ENCODE measurements around the gene DOCK4. TPM values are rescaled to one million over a fixed set of nuclear protein-coding genes. Genes with fewer than 3 reads are reported as not detected.

The DOCK4 gene
- total RNA-seq, 1 experiment from 2014 or later = 20.4 TPM

DNA sequence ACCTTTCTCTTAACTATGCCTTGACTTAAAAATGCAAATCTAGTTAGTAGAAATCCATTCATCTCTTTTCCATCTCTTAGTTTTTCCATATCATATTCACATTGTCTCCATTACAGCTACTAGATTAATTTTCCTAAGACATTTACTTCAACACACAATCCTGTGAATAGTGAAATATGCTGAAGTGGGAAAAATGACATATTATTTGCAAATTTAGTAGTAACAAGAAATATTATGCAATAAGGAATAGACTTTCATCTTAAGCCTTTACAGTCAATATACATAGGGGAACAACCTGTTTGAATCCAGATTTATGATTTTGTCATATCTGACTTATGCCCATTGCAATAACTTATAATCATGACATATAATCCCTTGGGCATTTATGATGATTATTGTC is 366.9 kb downstream of the DOCK4 start:
- CTCF ChIA-PET = interaction anchor here (2.5 kb wide), 1 partner anchor 16 kb away, joined by 13 read pairs; no protein-coding TSS in a partner anchor
- DNase-seq (ENCODE audit: low spot score) = no peak
- H3K27me3 Mint-ChIP-seq (ENCODE audit: low read depth) = no peaks in the 10 kb centered on the region
- no peaks in the 10 kb centered on the region; the same call in 1 of the 2 replicates for H3K36me3 Mint-ChIP-seq
- ATAC-seq = no peak
- POLR2A ChIA-PET = no interaction called here
- peaks cover 8% of the 10 kb centered on the region for H3K9me3 Mint-ChIP-seq
- peaks cover 3% of the 10 kb centered on the region; the same call in 1 of the 2 replicates for H3K4me1 Mint-ChIP-seq
- no peak overlapping the region for H3K4me3 Mint-ChIP-seq
- TF ChIP-seq, protein P1, sequence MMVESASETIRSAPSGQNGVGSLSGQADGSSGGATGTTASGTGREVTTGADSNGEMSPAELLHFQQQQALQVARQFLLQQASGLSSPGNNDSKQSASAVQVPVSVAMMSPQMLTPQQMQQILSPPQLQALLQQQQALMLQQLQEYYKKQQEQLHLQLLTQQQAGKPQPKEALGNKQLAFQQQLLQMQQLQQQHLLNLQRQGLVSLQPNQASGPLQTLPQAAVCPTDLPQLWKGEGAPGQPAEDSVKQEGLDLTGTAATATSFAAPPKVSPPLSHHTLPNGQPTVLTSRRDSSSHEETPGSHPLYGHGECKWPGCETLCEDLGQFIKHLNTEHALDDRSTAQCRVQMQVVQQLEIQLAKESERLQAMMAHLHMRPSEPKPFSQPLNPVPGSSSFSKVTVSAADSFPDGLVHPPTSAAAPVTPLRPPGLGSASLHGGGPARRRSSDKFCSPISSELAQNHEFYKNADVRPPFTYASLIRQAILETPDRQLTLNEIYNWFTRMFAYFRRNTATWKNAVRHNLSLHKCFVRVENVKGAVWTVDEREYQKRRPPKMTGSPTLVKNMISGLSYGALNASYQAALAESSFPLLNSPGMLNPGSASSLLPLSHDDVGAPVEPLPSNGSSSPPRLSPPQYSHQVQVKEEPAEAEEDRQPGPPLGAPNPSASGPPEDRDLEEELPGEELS (CRISPR knock-in tag; IDR thresholded peaks at IDR 0.05) = no peak
- TF ChIP-seq CBFB (CRISPR knock-in tag; IDR thresholded peaks at IDR 0.05; ENCODE audit: low read depth) (no peak), PRRX2 (CRISPR knock-in tag; IDR thresholded peaks at IDR 0.05) (no peak), NFYB (CRISPR knock-in tag; conservative IDR thresholded peaks at IDR 0.05; ENCODE audit: low read depth) (no peak), OVOL2 (CRISPR knock-in tag; IDR thresholded peaks at IDR 0.05; ENCODE audit: borderline replicate concordance) (no peak), SMAD3 (CRISPR knock-in tag; IDR thresholded peaks at IDR 0.05; ENCODE audit: borderline replicate concordance) (no peak), NR2C2 (CRISPR knock-in tag; IDR thresholded peaks at IDR 0.05) (no peak), GTF2I (CRISPR knock-in tag; conservative IDR thresholded peaks at IDR 0.05) (no peak), CREB1 (CRISPR knock-in tag; IDR thresholded peaks at IDR 0.05) (no peak), ZNF416 (CRISPR knock-in tag; IDR thresholded peaks at IDR 0.05) (no peak), ATF1 (CRISPR knock-in tag; IDR thresholded peaks at IDR 0.05) (no peak), RORB (CRISPR knock-in tag; IDR thresholded peaks at IDR 0.05) (no peak), MXD4 (CRISPR knock-in tag; IDR thresholded peaks at IDR 0.05; ENCODE audit: borderline replicate concordance) (no peak), NFE2L1 (CRISPR knock-in tag; IDR thresholded peaks at IDR 0.05) (no peak), ZNF138 (CRISPR knock-in tag; conservative IDR thresholded peaks at IDR 0.05) (no peak)
- TF ChIP-seq, protein P2, sequence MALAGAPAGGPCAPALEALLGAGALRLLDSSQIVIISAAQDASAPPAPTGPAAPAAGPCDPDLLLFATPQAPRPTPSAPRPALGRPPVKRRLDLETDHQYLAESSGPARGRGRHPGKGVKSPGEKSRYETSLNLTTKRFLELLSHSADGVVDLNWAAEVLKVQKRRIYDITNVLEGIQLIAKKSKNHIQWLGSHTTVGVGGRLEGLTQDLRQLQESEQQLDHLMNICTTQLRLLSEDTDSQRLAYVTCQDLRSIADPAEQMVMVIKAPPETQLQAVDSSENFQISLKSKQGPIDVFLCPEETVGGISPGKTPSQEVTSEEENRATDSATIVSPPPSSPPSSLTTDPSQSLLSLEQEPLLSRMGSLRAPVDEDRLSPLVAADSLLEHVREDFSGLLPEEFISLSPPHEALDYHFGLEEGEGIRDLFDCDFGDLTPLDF (CRISPR knock-in tag; IDR thresholded peaks at IDR 0.05) = no peak
- TF ChIP-seq, protein P3, sequence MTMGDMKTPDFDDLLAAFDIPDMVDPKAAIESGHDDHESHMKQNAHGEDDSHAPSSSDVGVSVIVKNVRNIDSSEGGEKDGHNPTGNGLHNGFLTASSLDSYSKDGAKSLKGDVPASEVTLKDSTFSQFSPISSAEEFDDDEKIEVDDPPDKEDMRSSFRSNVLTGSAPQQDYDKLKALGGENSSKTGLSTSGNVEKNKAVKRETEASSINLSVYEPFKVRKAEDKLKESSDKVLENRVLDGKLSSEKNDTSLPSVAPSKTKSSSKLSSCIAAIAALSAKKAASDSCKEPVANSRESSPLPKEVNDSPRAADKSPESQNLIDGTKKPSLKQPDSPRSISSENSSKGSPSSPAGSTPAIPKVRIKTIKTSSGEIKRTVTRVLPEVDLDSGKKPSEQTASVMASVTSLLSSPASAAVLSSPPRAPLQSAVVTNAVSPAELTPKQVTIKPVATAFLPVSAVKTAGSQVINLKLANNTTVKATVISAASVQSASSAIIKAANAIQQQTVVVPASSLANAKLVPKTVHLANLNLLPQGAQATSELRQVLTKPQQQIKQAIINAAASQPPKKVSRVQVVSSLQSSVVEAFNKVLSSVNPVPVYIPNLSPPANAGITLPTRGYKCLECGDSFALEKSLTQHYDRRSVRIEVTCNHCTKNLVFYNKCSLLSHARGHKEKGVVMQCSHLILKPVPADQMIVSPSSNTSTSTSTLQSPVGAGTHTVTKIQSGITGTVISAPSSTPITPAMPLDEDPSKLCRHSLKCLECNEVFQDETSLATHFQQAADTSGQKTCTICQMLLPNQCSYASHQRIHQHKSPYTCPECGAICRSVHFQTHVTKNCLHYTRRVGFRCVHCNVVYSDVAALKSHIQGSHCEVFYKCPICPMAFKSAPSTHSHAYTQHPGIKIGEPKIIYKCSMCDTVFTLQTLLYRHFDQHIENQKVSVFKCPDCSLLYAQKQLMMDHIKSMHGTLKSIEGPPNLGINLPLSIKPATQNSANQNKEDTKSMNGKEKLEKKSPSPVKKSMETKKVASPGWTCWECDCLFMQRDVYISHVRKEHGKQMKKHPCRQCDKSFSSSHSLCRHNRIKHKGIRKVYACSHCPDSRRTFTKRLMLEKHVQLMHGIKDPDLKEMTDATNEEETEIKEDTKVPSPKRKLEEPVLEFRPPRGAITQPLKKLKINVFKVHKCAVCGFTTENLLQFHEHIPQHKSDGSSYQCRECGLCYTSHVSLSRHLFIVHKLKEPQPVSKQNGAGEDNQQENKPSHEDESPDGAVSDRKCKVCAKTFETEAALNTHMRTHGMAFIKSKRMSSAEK (CRISPR knock-in tag; IDR thresholded peaks at IDR 0.05; ENCODE audit: borderline replicate concordance) = no peak
- TF ChIP-seq, protein P4, sequence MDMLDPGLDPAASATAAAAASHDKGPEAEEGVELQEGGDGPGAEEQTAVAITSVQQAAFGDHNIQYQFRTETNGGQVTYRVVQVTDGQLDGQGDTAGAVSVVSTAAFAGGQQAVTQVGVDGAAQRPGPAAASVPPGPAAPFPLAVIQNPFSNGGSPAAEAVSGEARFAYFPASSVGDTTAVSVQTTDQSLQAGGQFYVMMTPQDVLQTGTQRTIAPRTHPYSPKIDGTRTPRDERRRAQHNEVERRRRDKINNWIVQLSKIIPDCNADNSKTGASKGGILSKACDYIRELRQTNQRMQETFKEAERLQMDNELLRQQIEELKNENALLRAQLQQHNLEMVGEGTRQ (CRISPR knock-in tag; IDR thresholded peaks at IDR 0.05) = no peak
- TF ChIP-seq, protein P5, sequence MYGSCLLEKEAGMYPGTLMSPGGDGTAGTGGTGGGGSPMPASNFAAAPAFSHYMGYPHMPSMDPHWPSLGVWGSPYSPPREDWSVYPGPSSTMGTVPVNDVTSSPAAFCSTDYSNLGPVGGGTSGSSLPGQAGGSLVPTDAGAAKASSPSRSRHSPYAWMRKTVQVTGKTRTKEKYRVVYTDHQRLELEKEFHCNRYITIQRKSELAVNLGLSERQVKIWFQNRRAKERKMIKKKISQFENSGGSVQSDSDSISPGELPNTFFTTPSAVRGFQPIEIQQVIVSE (CRISPR knock-in tag; IDR thresholded peaks at IDR 0.05; ENCODE audit: borderline replicate concordance) = no peak
- TF ChIP-seq, protein P6, sequence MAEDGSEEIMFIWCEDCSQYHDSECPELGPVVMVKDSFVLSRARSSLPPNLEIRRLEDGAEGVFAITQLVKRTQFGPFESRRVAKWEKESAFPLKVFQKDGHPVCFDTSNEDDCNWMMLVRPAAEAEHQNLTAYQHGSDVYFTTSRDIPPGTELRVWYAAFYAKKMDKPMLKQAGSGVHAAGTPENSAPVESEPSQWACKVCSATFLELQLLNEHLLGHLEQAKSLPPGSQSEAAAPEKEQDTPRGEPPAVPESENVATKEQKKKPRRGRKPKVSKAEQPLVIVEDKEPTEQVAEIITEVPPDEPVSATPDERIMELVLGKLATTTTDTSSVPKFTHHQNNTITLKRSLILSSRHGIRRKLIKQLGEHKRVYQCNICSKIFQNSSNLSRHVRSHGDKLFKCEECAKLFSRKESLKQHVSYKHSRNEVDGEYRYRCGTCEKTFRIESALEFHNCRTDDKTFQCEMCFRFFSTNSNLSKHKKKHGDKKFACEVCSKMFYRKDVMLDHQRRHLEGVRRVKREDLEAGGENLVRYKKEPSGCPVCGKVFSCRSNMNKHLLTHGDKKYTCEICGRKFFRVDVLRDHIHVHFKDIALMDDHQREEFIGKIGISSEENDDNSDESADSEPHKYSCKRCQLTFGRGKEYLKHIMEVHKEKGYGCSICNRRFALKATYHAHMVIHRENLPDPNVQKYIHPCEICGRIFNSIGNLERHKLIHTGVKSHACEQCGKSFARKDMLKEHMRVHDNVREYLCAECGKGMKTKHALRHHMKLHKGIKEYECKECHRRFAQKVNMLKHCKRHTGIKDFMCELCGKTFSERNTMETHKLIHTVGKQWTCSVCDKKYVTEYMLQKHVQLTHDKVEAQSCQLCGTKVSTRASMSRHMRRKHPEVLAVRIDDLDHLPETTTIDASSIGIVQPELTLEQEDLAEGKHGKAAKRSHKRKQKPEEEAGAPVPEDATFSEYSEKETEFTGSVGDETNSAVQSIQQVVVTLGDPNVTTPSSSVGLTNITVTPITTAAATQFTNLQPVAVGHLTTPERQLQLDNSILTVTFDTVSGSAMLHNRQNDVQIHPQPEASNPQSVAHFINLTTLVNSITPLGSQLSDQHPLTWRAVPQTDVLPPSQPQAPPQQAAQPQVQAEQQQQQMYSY (CRISPR knock-in tag; IDR thresholded peaks at IDR 0.05) = no peak
- no peak overlapping the region for H3K27ac Mint-ChIP-seq
